Stimulated activated naive CD8-positive, alpha-beta T cell treated with anti-CD3 and anti-CD28 coated beads, Interleukin-15, Interleukin-2, amounts not matched to agents 100 ng/mL and 50 ng/mL, for 24 hours (primary cell): Measurements from ENCODE around the gene CPNE1.
A peak's percentile ranks its signal among the peaks of the same experiment; 100 is the strongest.

Experiments used
- H3K27ac Mint-ChIP-seq: one replicate; pipeline ENCODE4 v1.8.0; 2021; ENCODE audit warnings: mild to moderate bottlenecking, mixed read lengths
- H3K27me3 Mint-ChIP-seq: one replicate; pipeline ENCODE4 v1.8.0; 2021; ENCODE audit warnings: mixed read lengths
- H3K36me3 Mint-ChIP-seq: one replicate; pipeline ENCODE4 v1.8.0; 2021; ENCODE audit warnings: low read depth, mixed read lengths
- H3K4me1 Mint-ChIP-seq: one replicate; pipeline ENCODE4 v1.8.0; 2021; ENCODE audit warnings: low read depth, mixed read lengths
- H3K4me3 Mint-ChIP-seq: one replicate; pipeline ENCODE4 v1.8.0; 2021; ENCODE audit warnings: mild to moderate bottlenecking, mixed read lengths
- H3K9me3 Mint-ChIP-seq: one replicate; pipeline ENCODE4 v1.8.0; 2021; ENCODE audit warnings: mixed read lengths

The CPNE1 gene

GRCh38 chr20:35652641-35653429, 11.9 kb downstream of the CPNE1 start:
- H3K9me3 Mint-ChIP-seq: no peaks in the 10 kb centered on the region
- peaks cover 50% of the 10 kb centered on the region for H3K36me3 Mint-ChIP-seq
- no peak overlapping the region for H3K4me3 Mint-ChIP-seq
- H3K27me3 Mint-ChIP-seq: no peaks in the 10 kb centered on the region
- H3K27ac Mint-ChIP-seq: no peak overlapping the region
- H3K4me1 Mint-ChIP-seq: peaks cover 61% of the 10 kb centered on the region

GRCh38 chr20:35651958-35652357, 12.7 kb downstream of the CPNE1 start:
- Mint-ChIP-seq H3K27ac (no peak overlapping the region), H3K4me3 (no peak overlapping the region), H3K36me3 (peaks cover 44% of the 10 kb centered on the region), H3K4me1 (peaks cover 58% of the 10 kb centered on the region), H3K27me3 (no peaks in the 10 kb centered on the region), H3K9me3 (no peaks in the 10 kb centered on the region)

- H3K4me3 Mint-ChIP-seq: no peak overlapping the region
- no peaks in the 10 kb centered on the region for H3K9me3 Mint-ChIP-seq
- peak overlapping the region; percentile 15 for H3K27ac Mint-ChIP-seq
- no peaks in the 10 kb centered on the region for H3K27me3 Mint-ChIP-seq
- peaks cover 53% of the 10 kb centered on the region for H3K4me1 Mint-ChIP-seq
- peaks cover 45% of the 10 kb centered on the region for H3K36me3 Mint-ChIP-seq
These were observed 14.1 kb downstream of the CPNE1 start for GRCh38 chr20:35650632-35651031.

- Mint-ChIP-seq H3K27ac (peak overlapping the region; percentile 40), H3K4me3 (no peak overlapping the region), H3K4me1 (peaks cover 69% of the 10 kb centered on the region)
These were observed 15.9 kb downstream of the CPNE1 start for GRCh38 chr20:35648836-35649235.

GRCh38 chr20:35644806-35645205, 19.9 kb downstream of the CPNE1 start:
- H3K4me3 Mint-ChIP-seq: no peak overlapping the region
- peaks cover 86% of the 10 kb centered on the region for H3K4me1 Mint-ChIP-seq
- peaks cover 36% of the 10 kb centered on the region for H3K36me3 Mint-ChIP-seq
- no peak overlapping the region for H3K27ac Mint-ChIP-seq
- no peaks in the 10 kb centered on the region for H3K27me3 Mint-ChIP-seq
- no peaks in the 10 kb centered on the region for H3K9me3 Mint-ChIP-seq

More at GRCh38 chr20:35648836-35649235, 15.9 kb downstream of the CPNE1 start:
- Mint-ChIP-seq H3K9me3 (no peaks in the 10 kb centered on the region), H3K36me3 (peaks cover 47% of the 10 kb centered on the region), H3K27me3 (no peaks in the 10 kb centered on the region)

GRCh38 chr20:35643045-35643444, 21.7 kb downstream of the CPNE1 start:
- peaks cover 22% of the 10 kb centered on the region for H3K36me3 Mint-ChIP-seq
- no peaks in the 10 kb centered on the region for H3K27me3 Mint-ChIP-seq
- no peaks in the 10 kb centered on the region for H3K9me3 Mint-ChIP-seq
- peak overlapping the region; percentile 16 for H3K27ac Mint-ChIP-seq
- no peak overlapping the region for H3K4me3 Mint-ChIP-seq
- peaks cover 80% of the 10 kb centered on the region for H3K4me1 Mint-ChIP-seq

- Mint-ChIP-seq H3K27ac (no peak overlapping the region), H3K4me1 (peaks cover 85% of the 10 kb centered on the region)
These were observed 23.0 kb downstream of the CPNE1 start for GRCh38 chr20:35641743-35642142.

GRCh38 chr20:35640724-35641123, 24.0 kb downstream of the CPNE1 start:
- no peaks in the 10 kb centered on the region for H3K9me3 Mint-ChIP-seq
- peaks cover 21% of the 10 kb centered on the region for H3K36me3 Mint-ChIP-seq
- no peaks in the 10 kb centered on the region for H3K27me3 Mint-ChIP-seq
- no peak overlapping the region for H3K4me3 Mint-ChIP-seq
- H3K4me1 Mint-ChIP-seq: peaks cover 85% of the 10 kb centered on the region
- H3K27ac Mint-ChIP-seq: peak overlapping the region; percentile 13

More at GRCh38 chr20:35641743-35642142, 23.0 kb downstream of the CPNE1 start:
- Mint-ChIP-seq H3K9me3 (no peaks in the 10 kb centered on the region), H3K27me3 (no peaks in the 10 kb centered on the region), H3K4me3 (no peak overlapping the region), H3K36me3 (peaks cover 26% of the 10 kb centered on the region)

GRCh38 chr20:35638751-35639150, 25.9 kb downstream of the CPNE1 start:
- H3K9me3 Mint-ChIP-seq: no peaks in the 10 kb centered on the region
- no peak overlapping the region for H3K27ac Mint-ChIP-seq
- H3K27me3 Mint-ChIP-seq: no peaks in the 10 kb centered on the region
- H3K36me3 Mint-ChIP-seq: peaks cover 18% of the 10 kb centered on the region
- H3K4me1 Mint-ChIP-seq: peaks cover 74% of the 10 kb centered on the region
- no peak overlapping the region for H3K4me3 Mint-ChIP-seq

- H3K36me3 Mint-ChIP-seq: peaks cover 13% of the 10 kb centered on the region
- peaks cover 60% of the 10 kb centered on the region for H3K4me1 Mint-ChIP-seq
- peak overlapping the region; percentile 32 for H3K27ac Mint-ChIP-seq
- H3K4me3 Mint-ChIP-seq: no peak overlapping the region
- H3K27me3 Mint-ChIP-seq: no peaks in the 10 kb centered on the region
- no peaks in the 10 kb centered on the region for H3K9me3 Mint-ChIP-seq
These were observed 27.4 kb downstream of the CPNE1 start for GRCh38 chr20:35637276-35637675.

GRCh38 chr20:35636095-35636494, 28.6 kb downstream of the CPNE1 start:
- no peak overlapping the region for H3K27ac Mint-ChIP-seq
- H3K36me3 Mint-ChIP-seq: peaks cover 13% of the 10 kb centered on the region
- no peaks in the 10 kb centered on the region for H3K9me3 Mint-ChIP-seq
- no peak overlapping the region for H3K4me3 Mint-ChIP-seq
- H3K4me1 Mint-ChIP-seq: peaks cover 49% of the 10 kb centered on the region
- H3K27me3 Mint-ChIP-seq: no peaks in the 10 kb centered on the region

- Mint-ChIP-seq H3K4me1 (peaks cover 44% of the 10 kb centered on the region), H3K9me3 (no peaks in the 10 kb centered on the region), H3K4me3 (no peak overlapping the region), H3K27me3 (no peaks in the 10 kb centered on the region), H3K27ac (peak overlapping the region; percentile 37), H3K36me3 (peaks cover 15% of the 10 kb centered on the region)
These were observed 29.0 kb downstream of the CPNE1 start for GRCh38 chr20:35635652-35636051.

GRCh38 chr20:35632539-35633115, 32.1 kb downstream of the CPNE1 start:
- peaks cover 23% of the 10 kb centered on the region for H3K36me3 Mint-ChIP-seq
- H3K4me1 Mint-ChIP-seq: peaks cover 20% of the 10 kb centered on the region
- no peaks in the 10 kb centered on the region for H3K9me3 Mint-ChIP-seq
- H3K27me3 Mint-ChIP-seq: no peaks in the 10 kb centered on the region
- no peak overlapping the region for H3K4me3 Mint-ChIP-seq
- H3K27ac Mint-ChIP-seq: peak overlapping the region; percentile 66

GRCh38 chr20:35630636-35631035, 34.1 kb downstream of the CPNE1 start:
- Mint-ChIP-seq H3K27ac (no peak overlapping the region), H3K36me3 (peaks cover 35% of the 10 kb centered on the region), H3K4me3 (no peak overlapping the region), H3K4me1 (peaks cover 6% of the 10 kb centered on the region), H3K9me3 (no peaks in the 10 kb centered on the region), H3K27me3 (no peaks in the 10 kb centered on the region)

GRCh38 chr20:35629427-35630145, 35.1 kb downstream of the CPNE1 start:
- no peak overlapping the region for H3K4me3 Mint-ChIP-seq
- H3K27me3 Mint-ChIP-seq: no peaks in the 10 kb centered on the region
- H3K9me3 Mint-ChIP-seq: no peaks in the 10 kb centered on the region
- H3K36me3 Mint-ChIP-seq: peaks cover 38% of the 10 kb centered on the region
- H3K27ac Mint-ChIP-seq: no peak overlapping the region
- H3K4me1 Mint-ChIP-seq: no peaks in the 10 kb centered on the region
